Epithelial cell of proximal tubule (primary cell): ENCODE measurements around the gene NT5DC2. TPM values are rescaled to one million over a fixed set of nuclear protein-coding genes. Genes with fewer than 3 reads are reported as not detected.

Source experiments
- DNase-seq: peaks from one replicate; pipeline ENCODE4 v3.0.0-alpha.2; 2011; ENCODE audit warnings: low read depth
- H3K4me3 ChIP-seq: 2 replicates; pipeline ENCODE4 v1.5.1; 2011; ENCODE audit warnings: low read depth, mild to moderate bottlenecking, low read length
- CTCF ChIP-seq: conservative IDR thresholded peaks from 2 replicates; pipeline ENCODE4 v1.5.1; 2012; ENCODE audit warnings: low read depth, mild to moderate bottlenecking, low read length
- total RNA-seq: library from RNA; depleted of rRNA; stranded (reverse); fragments of >200 nt; gene quantifications from 2 replicates; pipeline ENCODE4 v1.2.3, GENCODE V29; 2015

Gene NT5DC2
- total RNA-seq, 1 donor from 2014 or later, result 144 TPM

DNA sequence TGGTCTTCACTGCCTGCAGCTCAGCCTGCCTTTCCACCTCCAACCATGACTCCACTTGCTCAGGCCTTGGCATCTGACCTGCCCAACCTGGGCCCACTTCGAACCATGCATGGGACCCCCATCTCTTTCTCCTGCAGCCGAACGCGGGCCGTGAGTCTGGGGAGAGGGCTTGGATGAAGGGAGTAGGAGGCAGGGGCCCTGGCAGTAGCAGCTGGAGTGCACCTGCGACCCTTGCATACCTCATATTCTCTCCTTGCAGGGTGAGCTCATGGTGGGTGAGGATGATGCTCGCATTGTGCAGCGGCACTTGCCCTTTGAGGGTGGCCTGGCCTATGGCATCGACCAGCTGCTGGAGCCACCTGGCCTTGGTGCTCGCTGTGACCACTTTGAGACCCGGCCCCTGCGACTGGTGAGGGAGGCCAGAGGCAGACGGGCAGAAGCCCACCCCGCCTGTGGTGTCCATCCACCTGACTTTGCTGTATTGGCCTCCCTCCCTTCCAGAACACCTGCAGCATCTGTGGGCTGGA lies 13.5 kb downstream of the NT5DC2 start:
- DNase-seq, result no peak
- TF ChIP-seq CTCF, result no peak
- H3K4me3 ChIP-seq, result no peak overlapping the region

GRCh38 chr3:52519445-52520140 lies 14.1 kb downstream of the NT5DC2 start:
- no peak overlapping the region for H3K4me3 ChIP-seq
- DNase-seq, result no peak
- no peak for TF ChIP-seq CTCF

GRCh38 chr3:52518723-52519444 lies 14.8 kb downstream of the NT5DC2 start:
- no peak for DNase-seq
- no peak overlapping the region for H3K4me3 ChIP-seq
- TF ChIP-seq CTCF, result no peak

- DNase-seq, result no peak
- H3K4me3 ChIP-seq, result no peak overlapping the region
- no peak for TF ChIP-seq CTCF
Measured at GRCh38 chr3:52517796-52518722, 15.6 kb downstream of the NT5DC2 start.

DNA sequence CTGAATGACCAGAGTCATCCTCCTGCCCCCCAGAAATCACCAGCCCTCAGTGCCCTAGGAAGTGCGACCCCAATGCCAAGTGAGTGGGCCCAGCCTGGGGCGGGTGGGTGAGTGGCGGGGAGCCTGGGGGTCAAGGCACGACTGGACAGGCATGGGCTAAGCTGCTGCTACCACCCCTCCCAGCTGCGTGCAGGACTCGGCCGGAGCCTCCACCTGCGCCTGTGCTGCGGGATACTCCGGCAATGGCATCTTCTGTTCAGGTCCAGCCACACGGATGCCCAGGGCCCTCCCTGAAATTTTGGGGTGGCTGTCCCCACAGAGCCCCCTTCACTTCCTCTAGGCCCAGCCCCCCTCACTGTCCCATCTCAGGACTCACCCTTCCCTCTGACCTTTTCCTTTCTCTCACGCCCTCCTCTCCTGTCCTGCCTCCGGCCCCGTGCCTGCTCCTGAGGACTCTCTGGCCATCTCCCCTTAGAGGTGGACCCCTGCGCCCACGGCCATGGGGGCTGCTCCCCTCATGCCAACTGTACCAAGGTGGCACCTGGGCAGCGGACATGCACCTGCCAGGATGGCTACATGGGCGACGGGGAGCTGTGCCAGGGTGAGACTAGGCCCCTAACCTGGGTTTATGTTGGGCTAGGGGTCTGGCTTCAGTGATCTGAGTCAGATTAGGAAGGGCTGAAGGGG lies 17.0 kb downstream of the NT5DC2 start:
- DNase-seq, result no peak
- H3K4me3 ChIP-seq, result no peak overlapping the region
- no peak for TF ChIP-seq CTCF

- no peak for TF ChIP-seq CTCF
Measured at GRCh38 chr3:52515192-52515591, 18.5 kb downstream of the NT5DC2 start.

More at GRCh38 chr3:52515192-52515591, 18.5 kb downstream of the NT5DC2 start:
- DNase-seq, result no peak
- H3K4me3 ChIP-seq, result no peak overlapping the region
